ENCODE data around the gene LDAH. TPM values are rescaled to one million over a fixed set of nuclear protein-coding genes. Genes with fewer than 3 reads are reported as not detected.

The LDAH gene
- total RNA-seq, 1 experiment from 2014 or later = 27.4 TPM

- Histone ChIP-seq H3K4me3 (ENCODE audit: low read depth, low read length, poor library complexity, severe bottlenecking) (no peak overlapping the region), H3K9me3 (ENCODE audit: low read depth, low read length, poor library complexity, severe bottlenecking) (no peaks in the 10 kb centered on the region), H3K36me3 (ENCODE audit: insufficient read depth, low read length, poor library complexity, severe bottlenecking) (no peaks in the 10 kb centered on the region), H3K27me3 (replicated peaks; ENCODE audit: insufficient read depth, low read depth, low read length, poor library complexity) (no peaks in the 10 kb centered on the region), H3K27ac (ENCODE audit: low read depth, low read length, poor library complexity, severe bottlenecking) (no peak overlapping the region), H3K4me1 (ENCODE audit: insufficient read depth, low read length, poor library complexity, severe bottlenecking) (no peaks in the 10 kb centered on the region)
- intact Hi-C loops (cut with micrococcal nuclease; ENCODE audit: unreplicated experiment) = no loop called here
- POLR2A ChIA-PET (ENCODE audit: low non-redundant PET) = no interaction called here
- no TSS peak for BruUV-seq (replicated peaks)
- CTCF ChIA-PET = no interaction called here
- no peak for DNase-seq (ENCODE audit: low spot score)
- TF ChIP-seq EZH2 (IDR thresholded peaks at IDR 0.05; ENCODE audit: borderline replicate concordance, low read depth, low read length, poor library complexity, severe bottlenecking) (no peak), CTCF (conservative IDR thresholded peaks at IDR 0.05; ENCODE audit: low read depth, low read length) (no peak)
Measured at GRCh38 chr2:20737505-20737904, 85.4 kb downstream of the LDAH start.

GRCh38 chr2:20728114-20728758, 94.7 kb downstream of the LDAH start:
- CTCF ChIA-PET = no interaction called here
- no peak for TF ChIP-seq EZH2 (IDR thresholded peaks at IDR 0.05; ENCODE audit: borderline replicate concordance, low read depth, low read length, poor library complexity, severe bottlenecking)
- TF ChIP-seq CTCF (conservative IDR thresholded peaks at IDR 0.05; ENCODE audit: low read depth, low read length) = no peak
- DNase-seq (ENCODE audit: low spot score) = no peak
- BruUV-seq (replicated peaks) = no TSS peak
- intact Hi-C loops (cut with micrococcal nuclease; ENCODE audit: unreplicated experiment) = no loop called here
- POLR2A ChIA-PET (ENCODE audit: low non-redundant PET) = no interaction called here
- Histone ChIP-seq H3K4me1 (ENCODE audit: insufficient read depth, low read length, poor library complexity, severe bottlenecking) (no peaks in the 10 kb centered on the region), H3K27ac (ENCODE audit: low read depth, low read length, poor library complexity, severe bottlenecking) (no peak overlapping the region), H3K27me3 (replicated peaks; ENCODE audit: insufficient read depth, low read depth, low read length, poor library complexity) (no peaks in the 10 kb centered on the region), H3K4me3 (ENCODE audit: low read depth, low read length, poor library complexity, severe bottlenecking) (no peak overlapping the region), H3K36me3 (ENCODE audit: insufficient read depth, low read length, poor library complexity, severe bottlenecking) (no peaks in the 10 kb centered on the region), H3K9me3 (ENCODE audit: low read depth, low read length, poor library complexity, severe bottlenecking) (no peaks in the 10 kb centered on the region)

GRCh38 chr2:20726913-20727312, 96.0 kb downstream of the LDAH start:
- intact Hi-C loops (cut with micrococcal nuclease; ENCODE audit: unreplicated experiment) = no loop called here
- ChIA-PET POLR2A (ENCODE audit: low non-redundant PET) (no interaction called here), CTCF (no interaction called here)
- H3K27ac ChIP-seq (ENCODE audit: low read depth, low read length, poor library complexity, severe bottlenecking) = no peak overlapping the region
- TF ChIP-seq EZH2 (IDR thresholded peaks at IDR 0.05; ENCODE audit: borderline replicate concordance, low read depth, low read length, poor library complexity, severe bottlenecking) (no peak), CTCF (conservative IDR thresholded peaks at IDR 0.05; ENCODE audit: low read depth, low read length) (no peak)
- H3K9me3 ChIP-seq (ENCODE audit: low read depth, low read length, poor library complexity, severe bottlenecking) = no peaks in the 10 kb centered on the region
- no peak overlapping the region for H3K4me3 ChIP-seq (ENCODE audit: low read depth, low read length, poor library complexity, severe bottlenecking)
- DNase-seq (ENCODE audit: low spot score) = no peak
- H3K27me3 ChIP-seq (replicated peaks; ENCODE audit: insufficient read depth, low read depth, low read length, poor library complexity) = no peaks in the 10 kb centered on the region
- BruUV-seq (replicated peaks) = no TSS peak
- H3K36me3 ChIP-seq (ENCODE audit: insufficient read depth, low read length, poor library complexity, severe bottlenecking) = no peaks in the 10 kb centered on the region
- H3K4me1 ChIP-seq (ENCODE audit: insufficient read depth, low read length, poor library complexity, severe bottlenecking) = no peaks in the 10 kb centered on the region
